ENCODE data around the gene CEP72.

GRCh38 chr5:652023-652515 lies 39.9 kb downstream of the CEP72 start:
- TF ChIP-seq POLR2A (IDR thresholded peaks at IDR 0.05), result no peak
- TF ChIP-seq CTCF (IDR thresholded peaks at IDR 0.05), result no peak
